ENCODE measurements around the gene ACOX1. TPM values are rescaled to one million over a fixed set of nuclear protein-coding genes. Genes with fewer than 3 reads are reported as not detected.

Gene ACOX1
- total RNA-seq, 1 donor from 2014 or later: 25.3 TPM

- Mint-ChIP-seq H3K4me1 (ENCODE audit: low read depth) (peaks cover 4% of the 10 kb centered on the region), H3K36me3 (ENCODE audit: low read depth) (peaks cover 2% of the 10 kb centered on the region), H3K4me3 (no peak overlapping the region), H3K9me3 (no peaks in the 10 kb centered on the region), H3K27ac (no peak overlapping the region), H3K27me3 (ENCODE audit: insufficient read depth) (peaks cover 2% of the 10 kb centered on the region)
- peak; percentile 75 for DNase-seq (ENCODE audit: low spot score)
- intact Hi-C loops (cut with micrococcal nuclease): loop anchor here (1.0 kb wide), 1 partner anchor 100 kb away; no protein-coding TSS in a partner anchor
Measured at GRCh38 chr17:76005263-76006149, 26.5 kb upstream of the ACOX1 start.

GRCh38 chr17:76004750-76005262 is 25.8 kb upstream of the ACOX1 start:
- H3K27ac Mint-ChIP-seq: no peak overlapping the region
- DNase-seq (ENCODE audit: low spot score): no peak
- no peaks in the 10 kb centered on the region for H3K27me3 Mint-ChIP-seq (ENCODE audit: insufficient read depth)
- H3K4me1 Mint-ChIP-seq (ENCODE audit: low read depth): peaks cover 4% of the 10 kb centered on the region
- intact Hi-C loops (cut with micrococcal nuclease): loop anchor here (1.0 kb wide), 1 partner anchor 100 kb away; no protein-coding TSS in a partner anchor
- H3K9me3 Mint-ChIP-seq: no peaks in the 10 kb centered on the region
- peaks cover 2% of the 10 kb centered on the region for H3K36me3 Mint-ChIP-seq (ENCODE audit: low read depth)
- no peak overlapping the region for H3K4me3 Mint-ChIP-seq

GRCh38 chr17:76003915-76004314 is 24.9 kb upstream of the ACOX1 start:
- H3K4me1 Mint-ChIP-seq (ENCODE audit: low read depth): peaks cover 4% of the 10 kb centered on the region
- H3K27me3 Mint-ChIP-seq (ENCODE audit: insufficient read depth): no peaks in the 10 kb centered on the region
- peaks cover 2% of the 10 kb centered on the region for H3K36me3 Mint-ChIP-seq (ENCODE audit: low read depth)
- intact Hi-C loops (cut with micrococcal nuclease): no loop called here
- no peaks in the 10 kb centered on the region for H3K9me3 Mint-ChIP-seq
- no peak overlapping the region for H3K4me3 Mint-ChIP-seq
- no peak for DNase-seq (ENCODE audit: low spot score)
- H3K27ac Mint-ChIP-seq: no peak overlapping the region

- Mint-ChIP-seq H3K36me3 (ENCODE audit: low read depth) (peaks cover 2% of the 10 kb centered on the region), H3K4me1 (ENCODE audit: low read depth) (peaks cover 17% of the 10 kb centered on the region), H3K27ac (no peak overlapping the region), H3K27me3 (ENCODE audit: insufficient read depth) (no peaks in the 10 kb centered on the region), H3K4me3 (no peak overlapping the region), H3K9me3 (no peaks in the 10 kb centered on the region)
- intact Hi-C loops (cut with micrococcal nuclease): no loop called here
- DNase-seq (ENCODE audit: low spot score): no peak
Measured at GRCh38 chr17:76002100-76002499, 23.1 kb upstream of the ACOX1 start.

GRCh38 chr17:76000755-76001521 is 22.0 kb upstream of the ACOX1 start, which contains the start of gene CDK3:
Gene CDK3 (plus strand): TSS chr17:76000855. CDS start chr17:76001426, 571 bp downstream.
- H3K27ac Mint-ChIP-seq: no peak within 1 kb of the TSS
- no peak within 1 kb of the TSS for H3K4me3 Mint-ChIP-seq
- DNase-seq (ENCODE audit: low spot score): no peak
- peaks cover 25% of the 10 kb centered on the region for H3K4me1 Mint-ChIP-seq (ENCODE audit: low read depth)
- H3K9me3 Mint-ChIP-seq: no peaks in the 10 kb centered on the region
- intact Hi-C loops (cut with micrococcal nuclease): no loop called here
- peaks cover 2% of the 10 kb centered on the region for H3K36me3 Mint-ChIP-seq (ENCODE audit: low read depth)
- H3K27me3 Mint-ChIP-seq (ENCODE audit: insufficient read depth): no peaks in the 10 kb centered on the region

GRCh38 chr17:76000016-76000754 is 21.2 kb upstream of the ACOX1 start:
- peak; percentile 45 for DNase-seq (ENCODE audit: low spot score)
- intact Hi-C loops (cut with micrococcal nuclease): no loop called here
- Mint-ChIP-seq H3K4me1 (ENCODE audit: low read depth) (peaks cover 28% of the 10 kb centered on the region), H3K9me3 (no peaks in the 10 kb centered on the region), H3K36me3 (ENCODE audit: low read depth) (peaks cover under 1% of the 10 kb centered on the region), H3K27ac (no peak overlapping the region), H3K4me3 (no peak overlapping the region), H3K27me3 (ENCODE audit: insufficient read depth) (no peaks in the 10 kb centered on the region)

- Mint-ChIP-seq H3K27ac (peak overlapping the region; percentile 44), H3K36me3 (ENCODE audit: low read depth) (no peaks in the 10 kb centered on the region), H3K4me1 (ENCODE audit: low read depth) (peaks cover 26% of the 10 kb centered on the region), H3K27me3 (ENCODE audit: insufficient read depth) (no peaks in the 10 kb centered on the region), H3K4me3 (no peak overlapping the region), H3K9me3 (no peaks in the 10 kb centered on the region)
- intact Hi-C loops (cut with micrococcal nuclease): no loop called here
- DNase-seq (ENCODE audit: low spot score): no peak
Measured at GRCh38 chr17:75998327-75998795, 19.4 kb upstream of the ACOX1 start.

- DNase-seq (ENCODE audit: low spot score): peak; percentile 38
Measured at GRCh38 chr17:75996665-75997590, 18.0 kb upstream of the ACOX1 start.

GRCh38 chr17:75995385-75995925 is 16.5 kb upstream of the ACOX1 start:
- Mint-ChIP-seq H3K9me3 (no peaks in the 10 kb centered on the region), H3K4me3 (no peak overlapping the region), H3K27me3 (ENCODE audit: insufficient read depth) (no peaks in the 10 kb centered on the region), H3K4me1 (ENCODE audit: low read depth) (peaks cover 26% of the 10 kb centered on the region), H3K36me3 (ENCODE audit: low read depth) (no peaks in the 10 kb centered on the region), H3K27ac (peak overlapping the region; percentile 69)
- intact Hi-C loops (cut with micrococcal nuclease): no loop called here
- DNase-seq (ENCODE audit: low spot score): no peak

More at GRCh38 chr17:75996665-75997590, 18.0 kb upstream of the ACOX1 start:
- peak overlapping the region; percentile 87 for H3K27ac Mint-ChIP-seq
- no peaks in the 10 kb centered on the region for H3K9me3 Mint-ChIP-seq
- H3K27me3 Mint-ChIP-seq (ENCODE audit: insufficient read depth): no peaks in the 10 kb centered on the region
- H3K36me3 Mint-ChIP-seq (ENCODE audit: low read depth): no peaks in the 10 kb centered on the region
- intact Hi-C loops (cut with micrococcal nuclease): loop anchor here (1.0 kb wide), 1 partner anchor 18 kb away; the partner anchor contains the start of genes ACOX1 and TEN1
- H3K4me1 Mint-ChIP-seq (ENCODE audit: low read depth): peaks cover 26% of the 10 kb centered on the region
- peak overlapping the region; percentile 65 for H3K4me3 Mint-ChIP-seq

- intact Hi-C loops (cut with micrococcal nuclease): no loop called here
- Mint-ChIP-seq H3K4me3 (no peak overlapping the region), H3K4me1 (ENCODE audit: low read depth) (peaks cover 26% of the 10 kb centered on the region), H3K36me3 (ENCODE audit: low read depth) (no peaks in the 10 kb centered on the region), H3K9me3 (no peaks in the 10 kb centered on the region), H3K27me3 (ENCODE audit: insufficient read depth) (no peaks in the 10 kb centered on the region), H3K27ac (no peak overlapping the region)
- DNase-seq (ENCODE audit: low spot score): no peak
Measured at GRCh38 chr17:75994802-75995370, 15.9 kb upstream of the ACOX1 start.

GRCh38 chr17:75991396-75991795 is 12.4 kb upstream of the ACOX1 start:
- DNase-seq (ENCODE audit: low spot score): no peak
- Mint-ChIP-seq H3K27ac (no peak overlapping the region), H3K4me3 (no peak overlapping the region), H3K4me1 (ENCODE audit: low read depth) (peaks cover 7% of the 10 kb centered on the region), H3K27me3 (ENCODE audit: insufficient read depth) (no peaks in the 10 kb centered on the region), H3K36me3 (ENCODE audit: low read depth) (no peaks in the 10 kb centered on the region), H3K9me3 (no peaks in the 10 kb centered on the region)
- intact Hi-C loops (cut with micrococcal nuclease): no loop called here

All from activated T-helper 1 cell treated with anti-CD3 and anti-CD28 coated beads, Interleukin-12 subunit alpha, Interleukin-12 subunit beta, Interleukin-2, Interleukin-4 antibody, amounts not matched to agents 30 ng/mL and 10 ng/mL and 1 ng/mL, durations not matched to agents 14 hours and 24 hours and 36 hours (primary cell).